Mesangial cell (primary cell): ENCODE measurements around the gene RFFL. TPM values are rescaled to one million over a fixed set of nuclear protein-coding genes. Genes with fewer than 3 reads are reported as not detected.

Experiments used
- total RNA-seq: library from RNA; depleted of rRNA; stranded (reverse); fragments of >200 nt; gene quantifications from 2 replicates; pipeline ENCODE4 v1.2.3, GENCODE V29; 2015

RFFL gene, protein sequence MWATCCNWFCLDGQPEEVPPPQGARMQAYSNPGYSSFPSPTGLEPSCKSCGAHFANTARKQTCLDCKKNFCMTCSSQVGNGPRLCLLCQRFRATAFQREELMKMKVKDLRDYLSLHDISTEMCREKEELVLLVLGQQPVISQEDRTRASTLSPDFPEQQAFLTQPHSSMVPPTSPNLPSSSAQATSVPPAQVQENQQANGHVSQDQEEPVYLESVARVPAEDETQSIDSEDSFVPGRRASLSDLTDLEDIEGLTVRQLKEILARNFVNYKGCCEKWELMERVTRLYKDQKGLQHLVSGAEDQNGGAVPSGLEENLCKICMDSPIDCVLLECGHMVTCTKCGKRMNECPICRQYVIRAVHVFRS
- 21.2 and 29.8 TPM in 2 replicates for total RNA-seq

DNA sequence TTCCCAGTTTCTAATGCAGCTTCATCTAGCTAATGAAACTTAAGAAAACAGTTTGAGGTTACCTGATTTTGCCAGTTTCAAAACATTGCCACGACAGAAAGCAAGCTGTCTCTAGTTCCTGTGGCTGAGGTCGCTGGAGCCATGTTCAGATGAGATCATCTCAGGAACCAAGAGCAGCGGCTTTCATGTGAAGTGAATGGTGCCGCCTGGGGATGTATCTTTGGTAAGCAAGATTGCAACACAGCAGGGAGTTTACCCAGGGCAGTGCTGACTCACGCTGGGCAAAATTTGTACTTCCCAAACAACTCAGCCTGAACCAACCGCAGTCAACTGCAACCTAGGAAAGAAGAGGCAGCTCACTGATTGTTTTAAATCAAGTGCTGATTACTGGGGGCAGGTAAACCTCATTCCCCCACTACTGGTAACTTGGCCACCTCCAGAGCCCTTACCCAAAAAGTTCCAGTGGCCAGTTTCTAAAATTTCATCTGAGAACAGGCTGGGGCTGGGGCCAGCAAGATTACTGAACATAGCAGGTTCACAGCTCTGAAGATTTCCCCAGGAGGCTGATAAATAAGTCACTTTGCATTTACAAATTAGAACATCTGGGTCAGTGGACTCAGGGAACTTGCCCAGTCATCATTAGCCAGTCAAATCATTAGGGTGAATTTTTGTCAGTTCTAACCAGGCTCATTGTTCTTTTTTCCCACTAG is at the start of gene RFFL:
Gene RFFL, minus strand, starts transcription at position 194 of the 710 bp plus-strand sequence. CDS start 37,154 bp downstream, outside the sequence.

DNA sequence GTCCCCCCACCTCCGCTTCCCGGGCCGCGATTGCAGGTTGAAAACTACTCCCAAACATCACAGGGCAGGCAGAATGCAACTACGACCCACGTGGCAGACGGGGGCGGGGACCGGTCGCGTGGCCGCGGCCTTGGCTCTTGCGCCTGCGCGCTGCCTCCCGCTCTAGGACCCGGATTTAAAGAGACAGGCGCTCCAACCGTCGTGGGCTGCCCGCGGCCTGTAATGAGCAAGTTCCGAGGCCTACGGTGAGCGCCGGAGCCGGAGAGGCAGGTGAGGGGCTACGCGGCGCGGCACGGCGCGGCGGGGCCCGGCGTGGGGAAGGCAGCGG is 83.2 kb downstream of the RFFL start, which contains the start of gene LIG3:
Gene LIG3, plus strand, starts transcription at position 160 of the 328 bp plus-strand sequence. CDS start 2,494 bp downstream, outside the sequence.

DNA sequence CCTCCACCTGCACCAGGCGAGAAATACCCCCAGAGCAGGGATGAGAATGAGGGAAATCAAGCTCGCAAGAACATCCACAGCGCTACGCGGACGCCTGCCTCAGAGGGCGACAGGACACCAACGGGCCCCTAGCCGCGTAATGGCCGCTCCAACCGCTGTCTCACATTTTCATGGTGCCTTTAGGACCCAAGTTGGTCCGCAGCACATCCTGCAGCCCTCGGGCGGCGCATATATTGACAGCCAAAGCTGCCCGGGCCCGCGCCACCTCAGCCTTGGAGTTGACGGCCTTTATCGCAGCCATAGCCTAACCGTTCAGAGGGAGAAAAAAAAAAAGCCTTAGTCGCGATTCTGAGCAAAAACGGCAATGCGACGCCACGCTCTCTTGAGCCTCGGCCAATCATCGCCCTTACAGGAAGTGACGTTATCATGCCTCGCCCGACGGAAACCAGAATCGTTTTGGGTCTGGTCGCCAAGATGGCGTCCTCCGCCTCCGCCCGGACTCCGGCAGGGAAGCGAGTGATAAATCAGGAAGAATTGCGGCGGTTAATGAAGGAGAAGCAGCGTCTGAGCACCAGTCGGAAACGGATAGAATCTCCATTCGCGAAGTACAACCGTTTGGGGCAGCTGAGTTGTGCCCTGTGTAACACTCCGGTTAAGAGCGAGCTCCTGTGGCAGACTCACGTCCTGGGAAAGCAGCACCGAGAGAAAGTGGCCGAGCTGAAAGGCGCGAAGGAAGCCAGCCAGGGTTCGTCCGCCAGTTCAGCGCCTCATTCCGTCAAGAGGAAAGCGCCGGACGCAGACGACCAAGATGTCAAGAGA is 102.2 kb downstream of the RFFL start, which contains the start of the genes CCT6B and ZNF830:
Gene CCT6B, minus strand, starts transcription at position 368 of the 819 bp plus-strand sequence. Its CDS starts 67 bp downstream, at position 301.
Gene ZNF830, plus strand, starts transcription at position 448 of the 819 bp plus-strand sequence. Its CDS starts 27 bp downstream, at position 475.

Other genes starting within 250 kb of the RFFL start
- 0.33 and 0.38 TPM in 2 replicates for gene CCT6B, start 102.2 kb downstream of the RFFL start, total RNA-seq
- 4.4 and 4.6 TPM in 2 replicates for gene ZNF830, start 102.2 kb downstream of the RFFL start, total RNA-seq
- gene LIG3, start 83.2 kb downstream of the RFFL start, total RNA-seq = 29.2 and 44.0 TPM in 2 replicates
- gene RAD51D, start 56.2 kb upstream of the RFFL start, total RNA-seq = 9.1 and 10.9 TPM in 2 replicates
- not detected in 2 replicates for gene FNDC8, start 57.9 kb upstream of the RFFL start, total RNA-seq
- gene NLE1, start 78.6 kb upstream of the RFFL start, total RNA-seq = 18.3 and 32.9 TPM in 2 replicates
- not detected in 2 replicates for gene UNC45B, start 84.1 kb upstream of the RFFL start, total RNA-seq
- not detected in 2 replicates for gene SLC35G3, start 130.7 kb upstream of the RFFL start, total RNA-seq
- gene SLFN5, start 179.4 kb upstream of the RFFL start, total RNA-seq = 17.9 and 24.1 TPM in 2 replicates